ENCODE measurements around the gene INTS4. TPM values are rescaled to one million over a fixed set of nuclear protein-coding genes. Genes with fewer than 3 reads are reported as not detected.
"Not testable (repeated sequence)": the region's sequence is repeated elsewhere in the genome, so short reads cannot be mapped to it uniquely, and the experiment has no call there.

INTS4 gene
- total RNA-seq, 2 experiments from 2014 or later: 49.1 to 50.3 TPM

DNA sequence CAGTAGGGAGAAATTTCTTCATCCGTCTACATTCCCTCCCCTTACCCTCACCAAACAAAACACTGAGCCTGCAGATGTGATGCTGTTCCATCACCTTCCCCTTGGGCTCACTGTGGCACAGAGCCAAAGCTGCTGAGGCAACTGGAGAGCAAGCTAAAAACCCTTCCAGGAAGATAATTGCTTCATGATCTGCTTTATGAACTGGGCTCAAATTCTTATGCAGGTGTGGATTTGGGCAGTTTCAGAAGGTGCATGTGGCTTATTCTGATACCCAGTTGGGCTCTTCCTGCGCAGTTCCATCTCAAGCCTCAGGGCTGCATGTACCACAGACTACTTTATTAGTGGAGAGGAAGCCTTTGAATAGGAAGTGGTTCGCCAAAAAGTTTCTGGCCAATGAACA, 115.2 kb downstream of the INTS4 start:
- DNase-seq: peak; percentile 20

GRCh38 chr11:77878247-77878646, 116.2 kb downstream of the INTS4 start:
- CTCF ChIA-PET: interaction anchor here (0.6 to 0.7 kb wide), 2 partner anchors 10 to 56 kb away, joined by 3 read pairs; no protein-coding TSS in a partner anchor
- H3K4me1 Mint-ChIP-seq: peaks cover 15% of the 10 kb centered on the region
- H3K9me3 Mint-ChIP-seq, H3K4me3 Mint-ChIP-seq, DNase-seq, H3K27me3 Mint-ChIP-seq, POLR2A ChIA-PET, H3K27ac Mint-ChIP-seq: not testable (repeated sequence)
- H3K36me3 Mint-ChIP-seq (ENCODE audit: low read depth): peaks cover 33% of the 10 kb centered on the region

More for the DNA sequence above, 115.2 kb downstream of the INTS4 start:
- peaks cover 15% of the 10 kb centered on the region for H3K4me1 Mint-ChIP-seq
- H3K4me3 Mint-ChIP-seq: no peak overlapping the region
- POLR2A ChIA-PET: no interaction called here
- no peaks in the 10 kb centered on the region for H3K27me3 Mint-ChIP-seq
- peaks cover 41% of the 10 kb centered on the region for H3K36me3 Mint-ChIP-seq (ENCODE audit: low read depth)
- CTCF ChIA-PET: no interaction called here
- H3K27ac Mint-ChIP-seq: peak overlapping the region; percentile 47
- no peaks in the 10 kb centered on the region for H3K9me3 Mint-ChIP-seq

- POLR2A ChIA-PET: no interaction called here
- Mint-ChIP-seq H3K27me3 (no peaks in the 10 kb centered on the region), H3K36me3 (ENCODE audit: low read depth) (peaks cover 28% of the 10 kb centered on the region), H3K4me3 (no peak overlapping the region), H3K27ac (no peak overlapping the region), H3K4me1 (peaks cover 15% of the 10 kb centered on the region), H3K9me3 (no peaks in the 10 kb centered on the region)
- DNase-seq: no peak
- CTCF ChIA-PET: no interaction called here
Measured at GRCh38 chr11:77876045-77876444, 118.4 kb downstream of the INTS4 start.

DNA sequence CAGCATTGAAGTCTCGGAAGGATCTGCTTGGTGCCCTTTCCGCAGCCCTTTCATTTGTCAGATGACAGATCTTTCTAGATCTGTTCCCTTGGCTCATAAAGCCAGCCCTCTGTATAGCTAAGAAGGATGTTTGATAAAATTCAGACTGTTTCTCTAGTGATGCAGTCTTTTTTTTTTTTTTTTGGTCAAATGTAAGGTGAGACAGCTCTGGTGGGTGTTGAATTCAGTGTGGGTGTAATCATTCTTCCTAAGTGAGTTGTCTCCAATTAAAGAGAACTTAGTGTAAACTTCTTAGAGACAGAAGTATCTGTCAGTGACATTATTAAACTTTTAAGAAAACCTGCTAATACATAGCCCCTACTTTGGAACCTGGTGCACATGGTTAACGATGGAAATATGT, 120.3 kb downstream of the INTS4 start:
- ChIA-PET POLR2A (no interaction called here), CTCF (interaction anchor here (0.6 to 1.3 kb wide), 4 partner anchors 8 to 136 kb away, joined by 3 to 4 read pairs (median 3); no protein-coding TSS in a partner anchor)
- H3K4me1 Mint-ChIP-seq: peaks cover 6% of the 10 kb centered on the region
- H3K36me3 Mint-ChIP-seq (ENCODE audit: low read depth): peaks cover 22% of the 10 kb centered on the region
- H3K27ac Mint-ChIP-seq: no peak overlapping the region
- H3K4me3 Mint-ChIP-seq: no peak overlapping the region
- H3K27me3 Mint-ChIP-seq: no peaks in the 10 kb centered on the region
- no peaks in the 10 kb centered on the region for H3K9me3 Mint-ChIP-seq
- DNase-seq: no peak

DNA sequence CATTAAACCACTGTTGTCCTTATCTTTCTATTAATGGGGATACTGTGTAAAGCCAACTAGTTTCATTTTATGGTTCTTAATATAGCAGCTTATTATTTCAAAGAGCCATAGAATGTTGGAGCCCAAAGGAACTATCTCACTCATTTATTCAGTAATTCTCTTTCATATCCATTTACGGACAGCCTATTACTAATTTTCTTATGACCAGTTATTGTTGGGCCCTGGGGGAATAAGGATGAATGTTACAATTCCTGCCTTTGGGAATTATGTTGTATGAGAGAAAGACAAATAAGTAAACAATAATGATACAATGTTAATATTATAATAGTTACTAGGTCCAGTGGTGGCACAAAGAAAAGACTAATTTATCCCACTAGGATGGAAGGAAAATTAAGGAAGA, 121.1 kb downstream of the INTS4 start:
- H3K36me3 Mint-ChIP-seq (ENCODE audit: low read depth): peaks cover 16% of the 10 kb centered on the region
- H3K27ac Mint-ChIP-seq: no peak overlapping the region
- DNase-seq: no peak
- CTCF ChIA-PET: no interaction called here
- H3K27me3 Mint-ChIP-seq: no peaks in the 10 kb centered on the region
- POLR2A ChIA-PET: no interaction called here
- H3K4me1 Mint-ChIP-seq: no peaks in the 10 kb centered on the region
- no peaks in the 10 kb centered on the region for H3K9me3 Mint-ChIP-seq
- no peak overlapping the region for H3K4me3 Mint-ChIP-seq

DNA sequence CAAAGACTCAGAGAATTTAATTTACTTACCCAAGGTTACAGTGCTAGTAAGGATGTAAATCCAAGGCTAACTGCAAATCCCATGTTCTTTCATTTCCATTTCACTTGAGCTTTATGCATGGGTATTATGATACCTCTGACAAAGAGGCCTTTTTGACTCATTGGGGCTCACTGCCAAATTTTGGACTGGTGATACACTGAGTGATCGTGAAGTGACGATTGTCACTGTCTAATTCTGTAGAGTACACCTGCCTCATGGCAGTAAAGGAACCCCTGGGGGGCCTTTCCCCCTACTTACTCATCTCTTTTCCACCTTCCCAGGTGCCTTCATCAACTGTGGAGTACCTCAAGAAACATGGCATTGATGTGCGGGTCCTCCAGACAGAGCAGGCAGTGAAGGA, 122.6 kb downstream of the INTS4 start:
- CTCF ChIA-PET: no interaction called here
- Mint-ChIP-seq H3K9me3 (no peaks in the 10 kb centered on the region), H3K4me3 (no peak overlapping the region), H3K36me3 (ENCODE audit: low read depth) (peaks cover 14% of the 10 kb centered on the region), H3K27me3 (no peaks in the 10 kb centered on the region), H3K4me1 (no peaks in the 10 kb centered on the region), H3K27ac (no peak overlapping the region)
- POLR2A ChIA-PET: no interaction called here
- no peak for DNase-seq

DNA sequence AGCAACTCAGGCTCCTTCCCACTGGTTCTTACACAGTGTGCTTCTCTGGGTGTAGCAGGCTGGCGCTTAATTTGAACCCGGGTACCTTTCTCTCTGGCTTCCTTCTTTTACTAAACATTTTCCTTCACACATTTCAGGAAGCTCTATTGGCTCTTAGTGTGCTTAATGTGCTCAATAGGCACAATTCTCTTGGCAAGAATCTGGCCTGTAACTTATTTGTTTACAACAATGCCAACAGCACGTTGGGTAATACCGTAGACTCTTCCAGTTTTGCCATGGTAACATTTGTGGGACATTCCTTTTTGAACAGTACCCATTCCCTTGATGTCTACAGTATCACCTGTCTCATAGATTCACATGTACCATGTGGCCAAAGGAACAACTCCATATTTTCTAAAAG, 125.7 kb downstream of the INTS4 start:
- H3K27me3 Mint-ChIP-seq: no peaks in the 10 kb centered on the region
- H3K4me3 Mint-ChIP-seq: no peak overlapping the region
- H3K27ac Mint-ChIP-seq: no peak overlapping the region
- no peaks in the 10 kb centered on the region for H3K9me3 Mint-ChIP-seq
- peaks cover 12% of the 10 kb centered on the region for H3K36me3 Mint-ChIP-seq (ENCODE audit: low read depth)
- H3K4me1 Mint-ChIP-seq: no peaks in the 10 kb centered on the region
- POLR2A ChIA-PET: no interaction called here
- no peak for DNase-seq
- CTCF ChIA-PET: interaction anchor here (1.0 kb wide), 1 partner anchor 10 kb away, joined by 3 read pairs; no protein-coding TSS in a partner anchor

DNA sequence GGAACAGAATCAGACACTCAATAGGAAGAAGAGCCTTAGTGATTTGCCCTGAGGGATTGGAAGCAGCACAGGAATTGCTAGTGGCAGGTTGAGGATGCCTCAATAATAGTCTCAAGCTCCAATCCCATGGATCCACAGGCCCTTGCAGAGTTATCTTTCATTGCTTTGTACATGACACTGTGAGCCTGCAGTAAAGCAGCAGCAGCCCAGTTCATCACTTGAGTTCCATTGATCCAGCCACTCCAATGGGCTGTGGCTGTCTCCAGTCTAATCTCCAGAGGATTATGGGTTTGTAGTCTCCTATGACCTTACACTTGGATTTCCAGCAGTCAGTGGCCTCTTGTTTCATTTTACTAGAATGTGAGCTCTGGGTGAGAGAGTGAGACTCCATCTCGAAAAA, 128.1 kb downstream of the INTS4 start:
- DNase-seq: no peak
- Mint-ChIP-seq H3K27ac (no peak overlapping the region), H3K27me3 (no peaks in the 10 kb centered on the region), H3K4me1 (no peaks in the 10 kb centered on the region), H3K9me3 (no peaks in the 10 kb centered on the region), H3K4me3 (no peak overlapping the region), H3K36me3 (ENCODE audit: low read depth) (peaks cover 9% of the 10 kb centered on the region)
- CTCF ChIA-PET: interaction anchor here (1.3 kb wide), 1 partner anchor 8 kb away, joined by 3 read pairs; no protein-coding TSS in a partner anchor
- POLR2A ChIA-PET: no interaction called here

- Mint-ChIP-seq H3K4me1 (no peaks in the 10 kb centered on the region), H3K4me3 (no peak overlapping the region), H3K36me3 (ENCODE audit: low read depth) (peaks cover 9% of the 10 kb centered on the region), H3K27ac (no peak overlapping the region), H3K9me3 (no peaks in the 10 kb centered on the region), H3K27me3 (no peaks in the 10 kb centered on the region)
- CTCF ChIA-PET: interaction anchor here (1.3 kb wide), 1 partner anchor 8 kb away, joined by 3 read pairs; no protein-coding TSS in a partner anchor
- no peak for DNase-seq
- POLR2A ChIA-PET: no interaction called here
Measured at GRCh38 chr11:77865805-77866204, 128.7 kb downstream of the INTS4 start.

- H3K27ac Mint-ChIP-seq; H3K4me1 Mint-ChIP-seq; DNase-seq; H3K4me3 Mint-ChIP-seq; H3K27me3 Mint-ChIP-seq; POLR2A ChIA-PET; CTCF ChIA-PET; H3K36me3 Mint-ChIP-seq (ENCODE audit: low read depth); H3K9me3 Mint-ChIP-seq: not testable (repeated sequence)
Measured at GRCh38 chr11:77861444-77861843, 133.0 kb downstream of the INTS4 start.

DNA sequence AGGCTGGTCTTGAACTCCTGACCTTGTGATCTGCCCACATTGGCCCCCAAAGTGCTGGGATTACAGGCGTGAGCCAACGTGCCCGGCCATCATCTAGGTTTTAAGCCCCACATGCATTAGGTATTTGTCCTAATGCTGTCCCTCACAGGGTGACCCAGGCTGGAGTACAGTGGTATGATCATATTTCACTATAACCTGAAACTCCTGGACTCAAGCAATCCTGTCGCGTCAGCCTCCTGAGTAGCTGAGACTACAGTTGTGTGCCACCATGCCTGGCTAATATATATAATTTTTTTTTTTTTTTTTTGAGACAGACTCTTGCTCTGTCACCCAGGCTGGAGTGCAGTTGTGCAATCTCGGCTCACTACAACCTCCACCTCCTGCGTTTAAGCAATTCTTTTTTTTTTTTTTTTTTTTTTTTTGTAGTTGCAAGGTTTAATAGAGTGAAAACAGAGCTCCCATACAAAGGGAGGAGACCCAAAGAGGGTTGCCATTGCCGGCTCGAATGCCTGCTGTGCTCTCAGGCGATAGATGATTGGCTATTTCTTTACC, 136.5 kb downstream of the INTS4 start:
- H3K27me3 Mint-ChIP-seq, H3K4me3 Mint-ChIP-seq, DNase-seq, H3K4me1 Mint-ChIP-seq, H3K27ac Mint-ChIP-seq, POLR2A ChIA-PET: not testable (repeated sequence)
- Mint-ChIP-seq H3K36me3 (ENCODE audit: low read depth) (peaks cover 29% of the 10 kb centered on the region), H3K9me3 (peaks cover 18% of the 10 kb centered on the region)
- CTCF ChIA-PET: interaction anchor here (0.6 kb wide), 2 partner anchors 25 to 760 kb away, joined by 3 to 4 read pairs; no protein-coding TSS in a partner anchor

GRCh38 chr11:77854838-77855237, 139.6 kb downstream of the INTS4 start:
- Mint-ChIP-seq H3K4me1 (no peaks in the 10 kb centered on the region), H3K4me3 (no peak overlapping the region), H3K36me3 (ENCODE audit: low read depth) (peaks cover 35% of the 10 kb centered on the region), H3K27ac (no peak overlapping the region), H3K27me3 (no peaks in the 10 kb centered on the region), H3K9me3 (peaks cover 18% of the 10 kb centered on the region)
- no peak for DNase-seq
- ChIA-PET POLR2A (no interaction called here), CTCF (no interaction called here)

DNA sequence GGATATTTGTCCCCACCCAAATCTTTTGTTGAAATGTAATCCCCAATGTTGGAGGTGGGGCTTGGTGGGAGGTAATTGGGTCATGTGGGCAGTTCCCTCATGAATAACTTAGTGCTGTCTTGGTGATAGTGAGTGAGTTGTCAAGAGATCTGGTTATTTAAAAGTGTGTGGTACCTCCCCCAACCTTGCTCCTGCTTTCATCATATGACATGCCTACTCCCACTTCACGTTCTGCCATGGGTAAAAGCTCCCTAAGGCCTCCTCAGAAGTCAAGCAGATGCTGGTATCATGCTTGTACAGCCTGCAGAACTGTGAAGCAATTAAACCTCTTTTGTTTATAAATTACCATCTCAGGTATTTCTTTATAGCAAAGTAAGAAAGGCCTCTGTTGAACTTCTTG, 143.0 kb downstream of the INTS4 start:
- Mint-ChIP-seq H3K36me3 (ENCODE audit: low read depth) (peaks cover 41% of the 10 kb centered on the region), H3K4me1 (no peaks in the 10 kb centered on the region), H3K27ac (peak overlapping the region; percentile 46), H3K9me3 (peaks cover 20% of the 10 kb centered on the region), H3K4me3 (no peak overlapping the region), H3K27me3 (no peaks in the 10 kb centered on the region)
- DNase-seq: no peak
- ChIA-PET CTCF (no interaction called here), POLR2A (no interaction called here)

DNA sequence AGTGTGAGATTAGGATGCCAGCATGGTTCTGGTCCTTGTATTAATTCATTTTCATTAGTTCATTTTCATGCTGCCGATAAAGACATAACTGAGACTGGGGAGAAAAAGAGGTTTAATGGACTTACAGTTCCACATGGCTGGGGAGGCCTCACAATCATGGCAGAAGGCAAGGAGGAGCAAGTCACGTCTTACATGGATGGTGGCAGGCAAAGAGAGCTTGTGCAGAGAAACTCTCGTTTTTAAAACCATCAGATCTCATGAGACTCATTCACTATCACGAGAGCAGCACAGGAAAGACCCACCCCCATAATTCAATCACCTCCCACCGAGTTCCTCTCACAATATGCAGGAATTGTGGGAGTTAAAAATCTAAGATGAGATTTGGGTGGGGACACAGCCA, 150.8 kb downstream of the INTS4 start:
- H3K4me1 Mint-ChIP-seq, POLR2A ChIA-PET, CTCF ChIA-PET: not testable (repeated sequence)

More for the DNA sequence above, 150.8 kb downstream of the INTS4 start:
- not testable (repeated sequence) for H3K27ac Mint-ChIP-seq, H3K27me3 Mint-ChIP-seq, H3K4me3 Mint-ChIP-seq, DNase-seq
- H3K9me3 Mint-ChIP-seq: peaks cover 11% of the 10 kb centered on the region
- peaks cover 42% of the 10 kb centered on the region for H3K36me3 Mint-ChIP-seq (ENCODE audit: low read depth)
